ENCODE results near the gene GPR132.
A peak's percentile ranks its signal among the peaks of the same experiment; 100 is the strongest.

Gene GPR132

DNA sequence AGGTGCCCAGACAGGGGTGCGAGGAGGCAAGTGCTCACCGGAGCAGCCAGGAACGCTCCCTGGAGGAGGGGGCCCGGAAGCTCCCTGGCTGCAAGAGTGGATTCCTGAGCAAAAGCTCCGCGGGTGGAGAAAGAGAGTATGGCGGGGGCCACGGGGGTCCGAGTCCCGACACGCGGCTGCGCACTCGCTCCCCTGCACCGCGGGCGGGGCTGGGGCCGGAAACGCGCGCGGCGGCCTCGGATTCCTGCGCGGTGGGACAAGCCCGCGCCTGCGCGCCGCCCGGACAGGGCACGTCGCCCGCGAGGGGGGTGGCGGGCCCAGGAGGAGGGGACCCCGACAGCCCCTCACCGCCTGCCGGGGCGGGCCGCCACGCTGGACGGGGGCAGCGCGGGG, 27.8 kb upstream of the GPR132 start:
- Histone ChIP-seq H3K9me2 (ENCODE audit: low read depth, low read length) (no peaks in the 10 kb centered on the region), H3K27me3 (ENCODE audit: insufficient read depth, low read length) (0 out of 2 replicates have a peak, but pooled peaks cover 9% of the 10 kb centered on the region), H3K4me3 (ENCODE audit: low read depth, low read length, poor library complexity, severe bottlenecking) (peak overlapping the region; percentile 12), H3K4me2 (ENCODE audit: low read length) (peak overlapping the region; percentile 12; the same call in 1 of the 2 replicates), H3K27ac (ENCODE audit: low read depth, low read length, poor library complexity, severe bottlenecking) (no peak overlapping the region), H3K9ac (ENCODE audit: low read length) (no peak overlapping the region; the same call in 1 of the 2 replicates), H3F3A (ENCODE audit: insufficient read depth, low read length) (no peaks in the 10 kb centered on the region), H3K79me2 (ENCODE audit: insufficient read depth, low read length) (no peaks in the 10 kb centered on the region), H3K9me3 (ENCODE audit: low read length) (no peaks in the 10 kb centered on the region), H3K36me3 (ENCODE audit: insufficient read depth, low read length) (no peaks in the 10 kb centered on the region), H4K20me1 (ENCODE audit: insufficient read depth, low read length) (no peaks in the 10 kb centered on the region), H3K4me1 (ENCODE audit: insufficient read depth, low read length, severe bottlenecking) (no peaks in the 10 kb centered on the region), H2AFZ (ENCODE audit: low read length) (no peak overlapping the region)
- TF ChIP-seq, protein P1, sequence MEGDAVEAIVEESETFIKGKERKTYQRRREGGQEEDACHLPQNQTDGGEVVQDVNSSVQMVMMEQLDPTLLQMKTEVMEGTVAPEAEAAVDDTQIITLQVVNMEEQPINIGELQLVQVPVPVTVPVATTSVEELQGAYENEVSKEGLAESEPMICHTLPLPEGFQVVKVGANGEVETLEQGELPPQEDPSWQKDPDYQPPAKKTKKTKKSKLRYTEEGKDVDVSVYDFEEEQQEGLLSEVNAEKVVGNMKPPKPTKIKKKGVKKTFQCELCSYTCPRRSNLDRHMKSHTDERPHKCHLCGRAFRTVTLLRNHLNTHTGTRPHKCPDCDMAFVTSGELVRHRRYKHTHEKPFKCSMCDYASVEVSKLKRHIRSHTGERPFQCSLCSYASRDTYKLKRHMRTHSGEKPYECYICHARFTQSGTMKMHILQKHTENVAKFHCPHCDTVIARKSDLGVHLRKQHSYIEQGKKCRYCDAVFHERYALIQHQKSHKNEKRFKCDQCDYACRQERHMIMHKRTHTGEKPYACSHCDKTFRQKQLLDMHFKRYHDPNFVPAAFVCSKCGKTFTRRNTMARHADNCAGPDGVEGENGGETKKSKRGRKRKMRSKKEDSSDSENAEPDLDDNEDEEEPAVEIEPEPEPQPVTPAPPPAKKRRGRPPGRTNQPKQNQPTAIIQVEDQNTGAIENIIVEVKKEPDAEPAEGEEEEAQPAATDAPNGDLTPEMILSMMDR (IDR thresholded peaks at IDR 0.05; ENCODE audit: low read length), result no peak
- no peak for TF ChIP-seq EZH2 (IDR thresholded peaks at IDR 0.05; ENCODE audit: borderline replicate concordance, low read length)

DNA sequence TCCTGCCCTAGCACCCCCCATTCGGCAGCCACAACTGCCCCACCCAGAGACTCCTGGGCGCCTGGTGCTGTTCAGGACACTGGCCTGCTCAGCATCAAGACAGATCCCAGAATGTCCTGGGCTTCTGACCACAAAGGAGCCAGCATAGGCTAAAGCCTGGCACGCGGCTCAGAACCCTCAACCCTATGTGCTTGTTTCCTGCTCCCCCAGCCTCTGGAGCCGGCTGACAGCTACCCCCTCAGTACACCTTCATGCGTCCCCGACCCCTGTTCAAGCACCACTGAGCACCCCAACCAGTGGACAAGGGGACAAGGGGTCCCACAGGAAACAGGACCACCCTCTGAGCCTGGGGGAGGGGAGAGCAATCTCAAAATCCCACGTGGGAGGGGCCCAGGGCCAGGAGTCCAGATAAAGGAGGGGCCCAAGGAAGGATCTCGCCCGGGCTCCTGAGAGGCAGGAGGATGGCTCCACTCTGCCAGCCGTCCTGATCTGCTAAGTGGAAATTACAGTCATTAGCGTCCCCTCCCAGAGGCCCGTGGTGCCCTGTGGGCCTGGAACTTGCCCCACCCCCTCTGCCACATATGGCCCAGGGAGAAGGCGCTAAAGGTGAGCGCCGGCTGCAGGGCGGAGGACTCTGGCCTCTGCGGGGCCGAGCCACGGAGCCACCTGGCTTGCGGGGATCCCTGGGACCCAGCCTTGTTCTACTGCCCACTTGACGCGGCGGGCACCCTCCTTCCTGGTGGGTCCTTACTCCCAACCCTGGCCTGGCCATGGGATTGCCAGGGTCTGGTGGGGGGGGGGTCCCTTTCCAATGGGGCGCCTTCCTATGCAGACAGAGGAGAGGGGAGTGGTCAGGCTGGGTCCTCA, 27.2 kb upstream of the GPR132 start:
- Histone ChIP-seq H3K9me3 (ENCODE audit: low read length) (no peaks in the 10 kb centered on the region), H3F3A (ENCODE audit: insufficient read depth, low read length) (no peaks in the 10 kb centered on the region), H3K4me2 (ENCODE audit: low read length) (peak overlapping the region; percentile 12; the same call in 1 of the 2 replicates), H4K20me1 (ENCODE audit: insufficient read depth, low read length) (no peaks in the 10 kb centered on the region), H2AFZ (ENCODE audit: low read length) (no peak overlapping the region), H3K27me3 (ENCODE audit: insufficient read depth, low read length) (0 out of 2 replicates have a peak, but pooled peaks cover 8% of the 10 kb centered on the region), H3K4me3 (ENCODE audit: low read depth, low read length, poor library complexity, severe bottlenecking) (peak overlapping the region; percentile 12), H3K9me2 (ENCODE audit: low read depth, low read length) (no peaks in the 10 kb centered on the region), H3K4me1 (ENCODE audit: insufficient read depth, low read length, severe bottlenecking) (no peaks in the 10 kb centered on the region), H3K79me2 (ENCODE audit: insufficient read depth, low read length) (no peaks in the 10 kb centered on the region), H3K36me3 (ENCODE audit: insufficient read depth, low read length) (no peaks in the 10 kb centered on the region), H3K9ac (ENCODE audit: low read length) (no peak overlapping the region; the same call in 1 of the 2 replicates), H3K27ac (ENCODE audit: low read depth, low read length, poor library complexity, severe bottlenecking) (no peak overlapping the region)
- TF ChIP-seq, protein P1 (IDR thresholded peaks at IDR 0.05; ENCODE audit: low read length), result no peak
- no peak for TF ChIP-seq EZH2 (IDR thresholded peaks at IDR 0.05; ENCODE audit: borderline replicate concordance, low read length)

DNA sequence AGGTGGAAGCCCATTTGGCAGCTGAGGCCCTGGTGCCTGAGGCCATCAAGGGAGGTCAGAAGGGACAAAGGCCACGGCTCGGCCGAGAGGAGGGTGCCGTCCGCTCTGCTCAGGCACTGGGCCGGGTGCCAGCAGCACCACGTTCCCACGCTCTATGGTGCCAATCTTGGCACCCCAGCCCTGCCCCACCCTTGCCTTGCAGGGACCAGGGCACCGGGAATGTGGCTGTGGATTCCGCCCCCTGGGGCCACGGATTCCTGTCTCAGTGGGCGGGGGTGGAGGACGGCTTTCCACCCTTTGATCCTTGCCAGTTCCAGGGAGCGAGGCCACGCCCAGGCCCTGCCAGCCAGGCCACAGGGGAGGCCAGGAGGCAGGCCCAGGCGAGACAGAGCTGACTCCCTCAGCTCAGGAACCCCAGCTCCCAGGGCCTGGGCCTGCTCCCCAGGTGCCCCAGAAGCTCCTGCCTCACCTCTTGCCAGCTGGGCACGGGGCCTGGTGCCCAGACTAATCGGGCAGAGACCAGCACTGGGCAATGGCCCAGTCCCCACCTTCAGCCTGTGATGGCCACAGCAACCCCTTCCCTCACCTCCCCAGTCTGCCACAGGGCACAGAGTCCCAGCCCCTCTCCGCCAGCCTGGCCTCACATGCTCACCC, 26.4 kb upstream of the GPR132 start:
- Histone ChIP-seq H3K4me2 (ENCODE audit: low read length) (no peak overlapping the region), H3K9me3 (ENCODE audit: low read length) (no peaks in the 10 kb centered on the region), H3K79me2 (ENCODE audit: insufficient read depth, low read length) (no peaks in the 10 kb centered on the region), H3K27ac (ENCODE audit: low read depth, low read length, poor library complexity, severe bottlenecking) (no peak overlapping the region), H3K27me3 (ENCODE audit: insufficient read depth, low read length) (0 out of 2 replicates have a peak, but pooled peaks cover 8% of the 10 kb centered on the region), H3K9me2 (ENCODE audit: low read depth, low read length) (no peaks in the 10 kb centered on the region), H3K4me1 (ENCODE audit: insufficient read depth, low read length, severe bottlenecking) (no peaks in the 10 kb centered on the region), H2AFZ (ENCODE audit: low read length) (no peak overlapping the region), H3K9ac (ENCODE audit: low read length) (no peak overlapping the region), H3K36me3 (ENCODE audit: insufficient read depth, low read length) (no peaks in the 10 kb centered on the region), H3K4me3 (ENCODE audit: low read depth, low read length, poor library complexity, severe bottlenecking) (no peak overlapping the region), H3F3A (ENCODE audit: insufficient read depth, low read length) (no peaks in the 10 kb centered on the region), H4K20me1 (ENCODE audit: insufficient read depth, low read length) (no peaks in the 10 kb centered on the region)
- TF ChIP-seq, protein P1 (IDR thresholded peaks at IDR 0.05; ENCODE audit: low read length), result no peak
- TF ChIP-seq EZH2 (IDR thresholded peaks at IDR 0.05; ENCODE audit: borderline replicate concordance, low read length), result no peak

All from OCI-LY1 (cell line).